Naive thymus-derived CD4-positive, alpha-beta T cell (primary cell): ENCODE results near the gene RLN3. TPM values are rescaled to one million over a fixed set of nuclear protein-coding genes. Genes with fewer than 3 reads are reported as not detected.

Source experiments
- ATAC-seq: fragments of 150-1000 bp; cut with Tn5 transposase; 2 replicates; pipeline ENCODE4 v1.10.0; 2021; ENCODE audit warnings: mild to moderate bottlenecking, moderate library complexity
- CTCF ChIA-PET: fragments of 350-600 bp; sonication (Branson Sonifier 250); formaldehyde crosslinking; loops from one replicate; lab custom pipeline; 2021; ENCODE audit warnings: antibody characterized with exemption; lab: Charles Lee
- POLR2A ChIA-PET: fragments of 350-600 bp; sonication (Branson Sonifier 250); formaldehyde crosslinking; loops from one replicate; lab custom pipeline; 2021; ENCODE audit warnings: antibody characterized with exemption, inconsistent platforms; lab: Charles Lee
- DNase-seq, 9 donors: peaks; one replicate each; pipeline versions ENCODE4 v3.0.0 to v3.0.0-alpha.2; 2020 to 2022; ENCODE audit warnings: mixed read lengths in 1 of 9
- H3K27ac ChIP-seq: one replicate; pipeline ENCODE4 v1.7.0; 2013; ENCODE audit warnings: mild to moderate bottlenecking, low read depth, low read length, moderate library complexity
- H3K27me3 ChIP-seq, 2 donors: one replicate each; pipeline ENCODE4 v1.7.0; 2013; ENCODE audit warnings: low read length in 2 of 2, mild to moderate bottlenecking in 2 of 2, moderate library complexity in 2 of 2; ENCODE audit not compliant: control insufficient read depth in 2 of 2, insufficient read depth in 2 of 2
- H3K36me3 ChIP-seq, 3 experiments: 1 replicate in 2 of 3; 2 replicates in 1 of 3; pipeline ENCODE4 v1.7.0; 2013; ENCODE audit warnings: low read length in 3 of 3, mild to moderate bottlenecking in 3 of 3, moderate library complexity in 1 of 3; ENCODE audit not compliant: insufficient read depth in 3 of 3, control insufficient read depth in 2 of 3
- H3K4me1 ChIP-seq, 2 donors: one replicate each; pipeline ENCODE4 v1.7.0; 2013; ENCODE audit warnings: low read length in 2 of 2, mild to moderate bottlenecking in 2 of 2, moderate library complexity in 1 of 2; ENCODE audit not compliant: control insufficient read depth in 2 of 2, insufficient read depth in 2 of 2
- H3K4me3 ChIP-seq: 2 replicates; pipeline ENCODE4 v1.7.0; 2013; ENCODE audit warnings: mild to moderate bottlenecking, low read length
- H3K9me3 ChIP-seq, 3 experiments: 1 replicate in 2 of 3; 2 replicates in 1 of 3; pipeline ENCODE4 v1.7.0; 2013; ENCODE audit warnings: low read length in 3 of 3; ENCODE audit not compliant: control insufficient read depth in 2 of 3
- H3K27ac Mint-ChIP-seq, 9 donors: one replicate each; pipeline ENCODE4 v1.8.0; 2020 to 2022; ENCODE audit warnings: mixed read lengths in 9 of 9, mild to moderate bottlenecking in 8 of 9, moderate library complexity in 5 of 9, inconsistent platforms in 2 of 9
- H3K27me3 Mint-ChIP-seq, 5 donors: one replicate each; pipeline ENCODE4 v1.8.0; 2021 to 2022; ENCODE audit warnings: mixed read lengths in 5 of 5, mild to moderate bottlenecking in 1 of 5
- H3K36me3 Mint-ChIP-seq, 5 donors: one replicate each; pipeline ENCODE4 v1.8.0; 2020 to 2022; ENCODE audit warnings: mixed read lengths in 5 of 5, mild to moderate bottlenecking in 3 of 5, inconsistent platforms in 1 of 5
- H3K4me1 Mint-ChIP-seq, 7 donors: one replicate each; pipeline ENCODE4 v1.8.0; 2020 to 2022; ENCODE audit warnings: mixed read lengths in 7 of 7, mild to moderate bottlenecking in 3 of 7, inconsistent platforms in 1 of 7
- H3K4me3 Mint-ChIP-seq, 10 donors: one replicate each; pipeline ENCODE4 v1.8.0; 2020 to 2022; ENCODE audit warnings: mild to moderate bottlenecking in 10 of 10, mixed read lengths in 10 of 10, moderate library complexity in 6 of 10, inconsistent platforms in 2 of 10
- H3K9me3 Mint-ChIP-seq, 11 donors: one replicate each; pipeline ENCODE4 v1.8.0; 2020 to 2022; ENCODE audit warnings: mixed read lengths in 11 of 11, mild to moderate bottlenecking in 4 of 11, inconsistent platforms in 1 of 11, moderate library complexity in 1 of 11
- intact Hi-C, 2 donors: fragments of 100-400 bp; cut with micrococcal nuclease; formaldehyde crosslinking; loops; one replicate each; pipeline ENCODE4 v1.15.1; 2023
- polyA plus RNA-seq, 2 donors: library from polyadenylated mRNA; unstranded; fragments of 300-500 nt; fragmentation: Illumina TruSeq; gene quantifications; one replicate each; pipeline ENCODE4 v1.2.3, GENCODE V29; 2021
- total RNA-seq, 6 experiments: library from RNA in 5 of 6; stranded (reverse) in 5 of 6; gene quantifications; 1 replicate in 5 of 6; 2 replicates in 1 of 6; pipeline ENCODE4 v1.2.3 and lab custom pipeline; 2021 to 2026

RLN3 gene
- total and polyA plus RNA-seq, 7 experiments from 2014 or later = not detected

DNA sequence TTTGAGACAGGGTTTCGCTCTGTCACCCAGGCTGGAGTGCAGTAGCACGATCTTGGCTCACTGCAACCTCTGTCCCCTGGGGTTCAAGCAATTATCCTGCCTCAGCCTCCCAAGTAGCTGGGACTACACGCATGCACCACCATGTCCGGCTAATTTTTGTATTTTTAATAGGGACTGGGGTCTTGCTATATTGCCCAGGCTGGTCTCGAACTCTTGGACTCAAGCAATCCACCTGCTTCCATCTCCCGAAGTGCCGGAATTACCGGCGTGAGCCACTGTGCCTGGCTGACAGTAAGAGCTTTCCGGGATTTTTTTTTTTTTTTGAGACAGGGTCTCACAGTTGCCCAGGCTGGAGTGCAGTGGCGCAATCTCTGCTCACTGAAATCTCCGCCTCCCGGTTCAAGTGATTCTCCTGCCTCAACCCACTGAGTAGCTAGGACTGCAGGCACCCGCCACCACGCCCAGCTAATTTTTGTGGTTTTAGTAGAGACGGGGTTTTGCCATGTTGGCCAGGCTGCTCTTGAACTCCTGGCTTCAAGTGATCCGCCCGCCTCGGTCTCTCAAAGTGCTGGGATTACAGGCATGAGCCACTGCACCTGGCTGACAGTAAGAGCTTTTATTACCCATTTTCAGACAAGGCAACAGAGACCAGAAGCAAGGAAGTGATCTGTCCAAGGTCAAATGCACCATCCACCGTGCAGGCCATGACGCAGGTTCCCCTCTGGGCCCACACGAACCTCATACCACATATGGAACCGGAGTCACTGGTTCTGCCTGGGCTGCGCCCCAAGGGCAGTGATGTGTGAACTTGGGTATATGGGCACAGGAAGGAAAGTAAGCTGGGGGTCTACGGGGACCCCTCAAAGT, 42.8 kb upstream of the RLN3 start:
- Histone ChIP-seq H3K27me3 (no peaks in the 10 kb centered on the region), H3K36me3 (no peaks in the 10 kb centered on the region), H3K4me1 (peaks cover 39 to 65% of the 10 kb centered on the region in 2 donors), H3K9me3 (no peaks in the 10 kb centered on the region), H3K27ac (peak overlapping the region; percentile 97), H3K4me3 (no peak overlapping the region)
- POLR2A ChIA-PET = interaction anchor here (0.6 to 11.0 kb wide), 11 partner anchors 8 to 196 kb away, joined by 3 to 160 read pairs (median 4); partner anchors contain the start of genes DCAF15, IL27RA and RFX1
- peak overlapping the region; percentile 92 to 99 (median 96) for H3K27ac Mint-ChIP-seq
- peak in 3 of 9 donors; percentile 19 to 44 (median 20) for DNase-seq
- CTCF ChIA-PET = interaction anchor here (0.6 to 2.0 kb wide), 5 partner anchors 8 to 104 kb away, joined by 3 to 7 read pairs (median 4); partner anchors contain the start of gene IL27RA
- peaks cover 0 to 16% (median 15%) of the 10 kb centered on the region in 5 donors for H3K36me3 Mint-ChIP-seq
- H3K4me1 Mint-ChIP-seq = peaks cover 43 to 81% (median 61%) of the 10 kb centered on the region in 7 donors
- no peak for ATAC-seq
- peaks cover 0 to 2% (median 0%) of the 10 kb centered on the region in 11 donors for H3K9me3 Mint-ChIP-seq
- intact Hi-C loops = no loop called here
- peak overlapping the region; percentile 18 to 85 (median 74) for H3K4me3 Mint-ChIP-seq
- H3K27me3 Mint-ChIP-seq = no peaks in the 10 kb centered on the region

DNA sequence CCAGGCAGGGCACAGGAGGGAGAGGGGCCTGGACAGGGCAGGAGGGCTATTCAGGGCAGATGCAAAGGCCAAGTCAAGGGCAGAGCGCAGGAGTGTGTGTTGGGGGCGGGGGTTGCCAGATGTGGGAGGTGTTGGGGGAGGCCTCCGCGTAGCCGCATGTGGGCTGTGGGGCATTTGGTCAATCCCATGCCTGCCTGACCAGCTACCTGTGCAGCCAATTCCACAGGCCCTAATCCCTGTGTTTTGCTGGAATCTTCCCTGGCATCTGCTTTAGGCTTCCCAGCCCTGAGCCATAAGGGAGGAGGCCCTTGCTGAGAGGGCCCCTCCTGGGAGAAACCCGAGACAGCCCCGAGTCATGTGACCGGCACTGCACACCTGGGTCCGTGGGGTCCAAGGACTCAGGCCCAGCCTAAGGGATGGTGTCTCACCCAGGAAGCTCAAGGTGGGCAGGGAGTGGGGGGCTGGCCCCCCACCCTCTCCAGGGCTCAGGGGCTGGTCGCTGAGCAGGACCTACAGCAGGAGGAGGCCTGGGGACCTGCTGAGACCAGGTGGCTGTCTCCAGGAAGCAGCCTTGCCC, 42.1 kb upstream of the RLN3 start:
- Mint-ChIP-seq H3K36me3 (peaks cover 0 to 19% (median 16%) of the 10 kb centered on the region in 5 donors), H3K9me3 (peaks cover 0 to 2% (median 0%) of the 10 kb centered on the region in 11 donors), H3K27ac (peak overlapping the region; percentile 92 to 99 (median 96)), H3K4me3 (peak overlapping the region; percentile 26 to 85 (median 77)), H3K27me3 (no peaks in the 10 kb centered on the region), H3K4me1 (peaks cover 46 to 86% (median 63%) of the 10 kb centered on the region in 7 donors)
- no peaks in the 10 kb centered on the region for H3K27me3 ChIP-seq
- peak overlapping the region; percentile 97 for H3K27ac ChIP-seq
- intact Hi-C loops = loop anchor here (1.0 kb wide), 6 partner anchors 12 to 106 kb away; partner anchors contain the start of genes DCAF15 (in 2 of the 2) and RFX1 (in 2 of the 2)
- ChIA-PET CTCF (interaction anchor here (0.7 to 1.4 kb wide), 6 partner anchors 9 to 62 kb away, joined by 3 to 6 read pairs (median 4); partner anchors contain the start of gene IL27RA), POLR2A (interaction anchor here (0.6 to 11.0 kb wide), 11 partner anchors 9 to 197 kb away, joined by 3 to 160 read pairs (median 4); partner anchors contain the start of genes DCAF15, IL27RA and RFX1)
- peaks cover 0 to under 1% (median 0%) of the 10 kb centered on the region in 3 experiments for H3K36me3 ChIP-seq
- peak in 2 of 9 donors; percentile 17 to 50 for DNase-seq
- peaks cover 39 to 65% of the 10 kb centered on the region in 2 donors for H3K4me1 ChIP-seq
- no peaks in the 10 kb centered on the region for H3K9me3 ChIP-seq
- peak; percentile 2 for ATAC-seq
- peak overlapping the region; percentile 33 for H3K4me3 ChIP-seq

DNA sequence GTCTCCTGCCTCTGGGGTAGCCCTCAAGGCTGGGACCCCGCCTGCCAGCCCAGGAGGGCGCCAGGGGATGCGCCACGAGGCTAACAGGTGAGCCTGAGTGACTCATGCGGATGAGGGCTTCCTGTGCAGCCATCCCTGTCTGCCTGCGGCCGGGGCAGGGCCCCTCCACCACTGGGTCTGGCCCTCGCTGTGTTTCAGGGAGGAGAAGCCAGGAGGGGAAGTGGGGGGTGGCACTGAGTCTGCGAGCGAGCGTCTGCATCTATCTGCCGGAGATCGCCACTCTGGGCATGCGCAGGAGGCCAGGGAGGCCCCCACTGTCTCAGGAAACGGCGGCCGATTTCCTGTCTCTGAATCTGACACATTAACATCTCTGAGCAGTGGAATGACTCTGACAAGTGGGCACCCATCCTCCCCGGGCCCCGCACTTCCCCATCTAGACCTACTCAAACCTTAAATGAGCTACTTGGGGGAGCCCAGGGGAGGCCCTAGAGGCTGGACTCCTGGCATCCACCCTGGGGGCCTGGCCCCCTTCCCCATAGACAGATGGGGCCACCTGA, 41.5 kb upstream of the RLN3 start:
- peak overlapping the region; percentile 48 for H3K4me3 ChIP-seq
- CTCF ChIA-PET = interaction anchor here (0.7 to 1.4 kb wide), 5 partner anchors 20 to 95 kb away, joined by 3 to 6 read pairs (median 3); partner anchors contain the start of gene IL27RA
- peaks cover 0 to 22% (median 20%) of the 10 kb centered on the region in 5 donors for H3K36me3 Mint-ChIP-seq
- H3K27ac ChIP-seq = peak overlapping the region; percentile 97
- peak overlapping the region; percentile 61 to 85 (median 77) for H3K4me3 Mint-ChIP-seq
- peak overlapping the region; percentile 92 to 99 (median 96) for H3K27ac Mint-ChIP-seq
- H3K36me3 ChIP-seq = peaks cover 0 to 7% (median 0%) of the 10 kb centered on the region in 3 experiments
- H3K4me1 ChIP-seq = peaks cover 39 to 65% of the 10 kb centered on the region in 2 donors
- DNase-seq (peak; percentile 94 to 98 (median 97)), ATAC-seq (peak; percentile 94)
- H3K27me3 ChIP-seq = no peaks in the 10 kb centered on the region
- H3K4me1 Mint-ChIP-seq = peaks cover 48 to 89% (median 66%) of the 10 kb centered on the region in 7 donors
- POLR2A ChIA-PET = interaction anchor here (0.6 to 11.0 kb wide), 9 partner anchors 12 to 261 kb away, joined by 3 to 160 read pairs (median 4); partner anchors contain the start of genes DCAF15, IL27RA and RFX1
- intact Hi-C loops = loop anchor here (1.0 kb wide), 6 partner anchors 12 to 106 kb away; partner anchors contain the start of genes DCAF15 (in 2 of the 2) and RFX1 (in 2 of the 2)
- H3K9me3 ChIP-seq = no peaks in the 10 kb centered on the region
- peaks cover 0 to 2% (median 0%) of the 10 kb centered on the region in 11 donors for H3K9me3 Mint-ChIP-seq
- no peaks in the 10 kb centered on the region for H3K27me3 Mint-ChIP-seq

DNA sequence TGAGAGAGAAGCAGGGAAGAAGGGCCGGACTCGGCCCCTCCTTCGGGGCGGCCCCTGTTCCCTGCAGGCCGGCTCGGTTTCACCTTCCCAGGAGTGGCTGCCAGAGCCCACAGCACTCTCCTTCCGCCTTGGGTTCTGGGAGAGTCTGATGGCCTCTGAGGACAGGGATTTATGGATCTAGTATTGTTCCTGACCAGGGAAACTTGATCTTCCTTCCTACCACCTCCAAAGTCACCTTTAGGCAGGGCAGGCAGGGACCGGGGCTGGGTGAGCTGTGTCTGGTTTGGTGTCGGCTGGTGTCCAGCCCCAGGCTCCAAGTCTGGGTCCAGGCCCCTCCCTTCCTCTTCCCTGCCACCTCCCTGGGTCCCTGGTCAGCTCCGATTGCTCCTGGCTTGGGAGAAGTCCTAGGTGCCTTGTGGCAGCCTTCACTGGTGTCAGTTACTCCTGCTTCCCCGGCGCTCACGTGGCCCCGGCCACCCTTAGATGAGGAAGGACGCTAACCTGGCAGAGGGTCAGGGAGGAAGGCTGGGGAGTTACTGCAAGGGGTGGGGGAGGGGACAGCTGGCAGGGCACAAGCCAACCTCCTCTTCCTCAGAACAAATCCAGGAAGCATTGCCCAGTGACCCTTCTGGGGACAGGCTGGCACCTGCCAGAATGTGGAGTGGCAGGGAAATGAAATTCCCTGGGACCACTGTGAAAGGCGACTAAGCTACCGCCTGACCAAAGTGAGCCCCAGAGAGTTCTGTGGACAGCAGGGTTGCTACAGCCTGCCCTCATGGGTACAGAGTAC, 40.7 kb upstream of the RLN3 start:
- intact Hi-C loops = no loop called here
- ChIA-PET POLR2A (interaction anchor here (0.6 to 11.0 kb wide), 10 partner anchors 13 to 393 kb away, joined by 3 to 160 read pairs (median 4); partner anchors contain the start of genes DCAF15, IL27RA and RFX1), CTCF (interaction anchor here (0.6 to 1.4 kb wide), 5 partner anchors 11 to 94 kb away, joined by 3 to 6 read pairs (median 4); partner anchors contain the start of gene IL27RA)
- Mint-ChIP-seq H3K27me3 (no peaks in the 10 kb centered on the region), H3K36me3 (peaks cover 0 to 27% (median 23%) of the 10 kb centered on the region in 5 donors), H3K4me1 (peaks cover 51 to 90% (median 69%) of the 10 kb centered on the region in 7 donors), H3K9me3 (peaks cover 0 to 2% (median 0%) of the 10 kb centered on the region in 11 donors), H3K27ac (peak overlapping the region; percentile 92 to 99 (median 96)), H3K4me3 (peak overlapping the region; percentile 61 to 85 (median 76))
- Histone ChIP-seq H3K27ac (peak overlapping the region; percentile 97), H3K4me3 (peak overlapping the region; percentile 48), H3K4me1 (peaks cover 39 to 65% of the 10 kb centered on the region in 2 donors), H3K36me3 (peaks cover 0 to 15% (median 0%) of the 10 kb centered on the region in 3 experiments), H3K9me3 (no peaks in the 10 kb centered on the region), H3K27me3 (no peaks in the 10 kb centered on the region)
- ATAC-seq (no peak), DNase-seq (no peak)

DNA sequence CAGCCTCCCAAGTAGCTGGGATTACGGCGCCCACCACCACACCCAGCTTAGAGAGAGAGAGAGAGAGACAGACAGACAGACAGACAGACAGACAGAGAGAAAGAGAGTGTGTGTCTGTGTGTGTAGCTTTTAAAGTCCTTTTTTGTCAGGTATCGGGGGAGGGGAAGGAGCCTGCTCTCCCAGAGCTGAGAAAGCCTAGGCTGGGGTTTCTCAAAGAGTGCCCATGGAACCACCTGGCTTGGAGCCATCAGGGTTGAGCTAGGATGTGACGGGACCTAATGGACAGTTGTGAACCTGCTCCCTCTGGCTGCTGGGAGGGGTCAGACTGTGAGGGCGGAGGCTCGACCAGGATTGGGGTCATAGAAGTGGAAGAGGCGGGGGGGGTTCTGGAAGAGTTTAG, 38.5 kb upstream of the RLN3 start:
- Histone ChIP-seq H3K4me3 (no peak overlapping the region), H3K27me3 (no peaks in the 10 kb centered on the region), H3K27ac (no peak overlapping the region), H3K36me3 (peaks cover 0 to 29% (median 0%) of the 10 kb centered on the region in 3 experiments), H3K4me1 (peaks cover 39 to 45% of the 10 kb centered on the region in 2 donors), H3K9me3 (no peaks in the 10 kb centered on the region)
- ATAC-seq (no peak), DNase-seq (no peak)
- Mint-ChIP-seq H3K27me3 (no peaks in the 10 kb centered on the region), H3K27ac (peak overlapping the region; percentile 92 to 99 (median 96)), H3K4me1 (peaks cover 48 to 74% (median 58%) of the 10 kb centered on the region in 7 donors), H3K4me3 (peak overlapping the region in 5 of 10 donors; percentile 3 to 69 (median 39)), H3K9me3 (peaks cover 0 to 2% (median 0%) of the 10 kb centered on the region in 11 donors), H3K36me3 (peaks cover 0 to 30% (median 20%) of the 10 kb centered on the region in 5 donors)
- POLR2A ChIA-PET = interaction anchor here (0.6 to 11.0 kb wide), 3 partner anchors 10 to 64 kb away, joined by 3 to 160 read pairs (median 55); partner anchors contain the start of gene IL27RA
- intact Hi-C loops = no loop called here
- CTCF ChIA-PET = interaction anchor here (0.6 to 1.3 kb wide), 2 partner anchors 9 to 57 kb away, joined by 3 to 4 read pairs; no protein-coding TSS in a partner anchor
